Mesenchymal stem cell (in vitro differentiated cells and primary cell): ENCODE data around the gene TTC7B.

Experiments used
- DNase-seq: peaks from one replicate; pipeline ENCODE4 v3.0.0-alpha.2; 2013
- H2AFZ ChIP-seq: one replicate; pipeline ENCODE4 v1.6.1; 2013; ENCODE audit warnings: low read depth, mild to moderate bottlenecking, control low read depth, inconsistent platforms, low read length, moderate library complexity
- H2AK5ac ChIP-seq: 2 replicates; pipeline ENCODE4 v1.6.1; 2013; ENCODE audit warnings: low read length, moderate library complexity, mild to moderate bottlenecking, inconsistent platforms; ENCODE audit not compliant: severe bottlenecking
- H2BK120ac ChIP-seq: one replicate; pipeline ENCODE4 v1.6.1; 2013; ENCODE audit warnings: low read depth, mild to moderate bottlenecking, inconsistent platforms, low read length, moderate library complexity
- H2BK12ac ChIP-seq, 2 experiments: one replicate each; pipeline ENCODE4 v1.6.1; 2013; ENCODE audit warnings: inconsistent platforms in 2 of 2, low read length in 2 of 2, mild to moderate bottlenecking in 2 of 2, moderate library complexity in 2 of 2, control low read depth in 1 of 2
- H2BK15ac ChIP-seq: one replicate; pipeline ENCODE4 v1.6.1; 2013; ENCODE audit warnings: mild to moderate bottlenecking, low read depth, inconsistent platforms; ENCODE audit not compliant: poor library complexity, severe bottlenecking
- H2BK5ac ChIP-seq: 2 replicates; pipeline ENCODE4 v1.6.1; 2013; ENCODE audit warnings: low read depth, mild to moderate bottlenecking, low read length, control low read depth, inconsistent platforms; ENCODE audit not compliant: poor library complexity, severe bottlenecking
- H3K14ac ChIP-seq, 2 experiments: one replicate each; pipeline ENCODE4 v1.6.1; 2013; ENCODE audit warnings: inconsistent platforms in 2 of 2, low read length in 2 of 2, control low read depth in 1 of 2, mild to moderate bottlenecking in 1 of 2, moderate library complexity in 1 of 2
- H3K18ac ChIP-seq, 2 experiments: one replicate each; pipeline ENCODE4 v1.6.1; 2013; ENCODE audit warnings: inconsistent platforms in 2 of 2, low read length in 2 of 2, control low read depth in 1 of 2, low read depth in 1 of 2, mild to moderate bottlenecking in 1 of 2
- H3K23ac ChIP-seq, 2 experiments: one replicate each; pipeline ENCODE4 v1.6.1; 2013; ENCODE audit warnings: inconsistent platforms in 2 of 2, low read length in 2 of 2, mild to moderate bottlenecking in 2 of 2, moderate library complexity in 2 of 2, control low read depth in 1 of 2
- H3K27ac ChIP-seq: 2 replicates; pipeline ENCODE4 v1.5.1; 2013; ENCODE audit warnings: mild to moderate bottlenecking, moderate library complexity, low read length, control low read depth, inconsistent platforms; ENCODE audit not compliant: poor library complexity, severe bottlenecking
- H3K27me3 ChIP-seq, 2 experiments: 2 replicates each; pipeline versions ENCODE4 v1.6.1 to v1.7.0; 2013; ENCODE audit warnings: low read length in 2 of 2, mild to moderate bottlenecking in 2 of 2, moderate library complexity in 2 of 2, control low read depth in 1 of 2, inconsistent platforms in 1 of 2; ENCODE audit not compliant: control insufficient read depth in 1 of 2, insufficient read depth in 1 of 2
- H3K36me3 ChIP-seq, 2 experiments: 2 replicates each; pipeline versions ENCODE4 v1.6.1 to v1.7.0; 2013; ENCODE audit warnings: low read length in 2 of 2, control low read depth in 1 of 2, inconsistent platforms in 1 of 2, low read depth in 1 of 2, mild to moderate bottlenecking in 1 of 2; ENCODE audit not compliant: insufficient read depth in 2 of 2, control insufficient read depth in 1 of 2
- H3K4ac ChIP-seq, 2 experiments: one replicate each; pipeline ENCODE4 v1.6.1; 2013; ENCODE audit warnings: inconsistent platforms in 2 of 2, low read length in 2 of 2, mild to moderate bottlenecking in 2 of 2, moderate library complexity in 2 of 2, control low read depth in 1 of 2, low read depth in 1 of 2
- H3K4me1 ChIP-seq: 2 replicates; pipeline ENCODE4 v1.6.1; 2013; ENCODE audit warnings: low read depth, low read length, control low read depth; ENCODE audit not compliant: control insufficient read depth, insufficient read depth
- H3K4me2 ChIP-seq: 2 replicates; pipeline ENCODE4 v1.6.1; 2013; ENCODE audit warnings: low read length, mild to moderate bottlenecking, inconsistent platforms; ENCODE audit not compliant: poor library complexity, severe bottlenecking
- H3K4me3 ChIP-seq, 2 experiments: 2 replicates each; pipeline versions ENCODE4 v1.5.1 to v1.7.0; 2013; ENCODE audit warnings: low read length in 2 of 2, mild to moderate bottlenecking in 2 of 2, control low read depth in 1 of 2, low read depth in 1 of 2; ENCODE audit not compliant: insufficient read depth in 1 of 2
- H3K79me1 ChIP-seq: replicated peaks from 2 replicates; pipeline ENCODE4 v1.6.1; 2013; ENCODE audit warnings: mild to moderate bottlenecking, control low read depth, low read length, inconsistent platforms; ENCODE audit not compliant: poor library complexity, severe bottlenecking
- H3K9ac ChIP-seq: 2 replicates; pipeline ENCODE4 v1.7.0; 2013; ENCODE audit warnings: mild to moderate bottlenecking, low read length, moderate library complexity
- H3K9me3 ChIP-seq: 2 replicates; pipeline ENCODE4 v1.7.0; 2013; ENCODE audit warnings: mild to moderate bottlenecking, low read length; ENCODE audit not compliant: control insufficient read depth
- H4K8ac ChIP-seq: one replicate; pipeline ENCODE4 v1.6.1; 2013; ENCODE audit warnings: inconsistent platforms, mild to moderate bottlenecking, low read length, moderate library complexity
- H4K91ac ChIP-seq: one replicate; pipeline ENCODE4 v1.6.1; 2013; ENCODE audit warnings: mild to moderate bottlenecking, low read length, inconsistent platforms
- WGBS: methylation state at CpG from one replicate; pipeline ENCODE4 v1.1.7; 2013; ENCODE audit warnings: mixed read lengths; 5-methylcytosine and 5-hydroxymethylcytosine counted together

TTC7B gene

DNA sequence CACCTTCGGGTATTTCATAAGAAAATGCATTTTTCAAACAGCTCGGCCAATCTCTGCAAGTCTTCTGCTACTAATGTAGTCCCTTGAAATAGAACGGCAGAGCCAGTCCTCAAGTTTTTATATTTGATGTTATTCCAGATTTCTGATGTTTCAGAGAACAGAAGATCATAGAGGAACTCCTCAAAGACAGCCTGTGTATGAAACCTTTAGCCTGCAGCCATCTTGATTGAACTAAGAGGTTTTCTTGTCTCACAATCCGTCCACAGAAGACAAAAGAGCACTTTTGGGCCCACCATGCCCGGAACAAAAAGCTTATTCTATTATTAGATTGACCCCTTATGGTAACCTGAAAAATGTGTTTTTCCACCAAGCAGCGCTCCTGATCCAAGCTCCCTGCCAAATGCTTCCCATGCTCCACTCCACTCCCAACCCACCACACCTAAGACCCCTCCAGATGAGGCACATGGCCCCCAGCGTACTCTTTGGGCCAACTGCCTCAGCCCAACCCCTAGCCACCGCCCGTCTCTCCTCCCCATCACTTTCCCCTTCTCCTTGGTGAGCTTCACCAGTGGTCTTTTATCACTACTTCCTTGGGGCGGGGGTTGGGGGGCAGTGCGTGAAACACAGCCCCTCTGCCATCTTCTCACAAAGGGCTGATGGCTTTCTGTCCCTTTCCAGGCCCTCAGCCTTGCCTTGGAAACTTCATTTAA is 243.6 kb downstream of the TTC7B start:
- Histone ChIP-seq H3K23ac (no peak overlapping the region), H2AFZ (no peak overlapping the region), H2BK120ac (no peak overlapping the region), H3K9me3 (no peaks in the 10 kb centered on the region), H4K91ac (no peak overlapping the region), H3K9ac (no peak overlapping the region), H3K36me3 (peaks cover 18 to 21% of the 10 kb centered on the region in 2 experiments), H3K4me2 (no peak overlapping the region), H2BK15ac (no peak overlapping the region), H2BK12ac (no peak overlapping the region), H2BK5ac (no peak overlapping the region), H3K27me3 (no peaks in the 10 kb centered on the region), H3K4me3 (no peak overlapping the region), H2AK5ac (no peak overlapping the region), H3K4me1 (peaks cover 2% of the 10 kb centered on the region), H3K18ac (no peak overlapping the region), H3K14ac (no peak overlapping the region), H3K27ac (no peak overlapping the region), H4K8ac (no peak overlapping the region), H3K4ac (no peak overlapping the region), H3K79me1 (no peaks in the 10 kb centered on the region)
- 99% methylated on average over 11 of the region's 11 CpGs for WGBS
- no peak for DNase-seq

- Histone ChIP-seq H3K27ac (no peak overlapping the region), H2AK5ac (no peak overlapping the region), H3K27me3 (no peaks in the 10 kb centered on the region), H3K4me2 (no peak overlapping the region), H2BK5ac (no peak overlapping the region), H2AFZ (no peak overlapping the region), H4K91ac (no peak overlapping the region), H3K9me3 (no peaks in the 10 kb centered on the region), H4K8ac (no peak overlapping the region), H2BK15ac (no peak overlapping the region), H3K14ac (no peak overlapping the region), H3K9ac (no peak overlapping the region), H3K79me1 (no peaks in the 10 kb centered on the region), H3K36me3 (peaks cover 19 to 24% of the 10 kb centered on the region in 2 experiments), H2BK120ac (no peak overlapping the region), H2BK12ac (no peak overlapping the region), H3K4me1 (peaks cover 2% of the 10 kb centered on the region), H3K4ac (no peak overlapping the region), H3K4me3 (no peak overlapping the region), H3K18ac (no peak overlapping the region), H3K23ac (no peak overlapping the region)
- no peak for DNase-seq
- 97% methylated on average over 13 of the region's 13 CpGs for WGBS
Measured at GRCh38 chr14:90571149-90571947, 244.9 kb downstream of the TTC7B start.

DNA sequence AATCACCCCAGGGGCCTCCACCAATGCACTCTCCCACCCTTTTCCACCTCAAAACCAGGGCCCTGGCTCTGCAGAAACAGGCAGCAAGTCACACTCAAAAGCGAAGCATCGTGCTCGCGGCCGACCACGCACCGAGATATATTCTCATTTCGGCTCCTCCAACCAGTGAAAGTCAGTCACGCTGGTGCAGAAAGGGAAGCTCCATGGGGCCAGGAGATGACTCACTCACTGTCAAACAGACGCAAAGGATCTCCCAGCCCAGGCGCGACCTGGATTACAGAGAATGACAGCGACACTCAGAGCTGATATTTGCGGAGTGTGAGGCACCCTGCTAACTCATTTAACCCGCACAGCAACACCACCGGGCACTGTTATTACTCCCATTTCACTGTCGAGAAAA is 245.8 kb downstream of the TTC7B start:
- Histone ChIP-seq H3K79me1 (no peaks in the 10 kb centered on the region), H3K36me3 (peaks cover 19 to 24% of the 10 kb centered on the region in 2 experiments), H3K27me3 (no peaks in the 10 kb centered on the region), H3K4ac (no peak overlapping the region), H3K14ac (no peak overlapping the region), H3K18ac (no peak overlapping the region), H3K27ac (no peak overlapping the region), H2BK12ac (no peak overlapping the region), H4K91ac (no peak overlapping the region), H3K4me3 (no peak overlapping the region), H2AFZ (no peak overlapping the region), H2AK5ac (no peak overlapping the region), H3K23ac (no peak overlapping the region), H3K9ac (no peak overlapping the region), H3K4me2 (no peak overlapping the region), H4K8ac (no peak overlapping the region), H2BK15ac (no peak overlapping the region), H2BK120ac (no peak overlapping the region), H2BK5ac (no peak overlapping the region), H3K9me3 (no peaks in the 10 kb centered on the region), H3K4me1 (peaks cover 2% of the 10 kb centered on the region)
- no peak for DNase-seq
- WGBS: 88% methylated on average over 17 of the region's 17 CpGs

DNA sequence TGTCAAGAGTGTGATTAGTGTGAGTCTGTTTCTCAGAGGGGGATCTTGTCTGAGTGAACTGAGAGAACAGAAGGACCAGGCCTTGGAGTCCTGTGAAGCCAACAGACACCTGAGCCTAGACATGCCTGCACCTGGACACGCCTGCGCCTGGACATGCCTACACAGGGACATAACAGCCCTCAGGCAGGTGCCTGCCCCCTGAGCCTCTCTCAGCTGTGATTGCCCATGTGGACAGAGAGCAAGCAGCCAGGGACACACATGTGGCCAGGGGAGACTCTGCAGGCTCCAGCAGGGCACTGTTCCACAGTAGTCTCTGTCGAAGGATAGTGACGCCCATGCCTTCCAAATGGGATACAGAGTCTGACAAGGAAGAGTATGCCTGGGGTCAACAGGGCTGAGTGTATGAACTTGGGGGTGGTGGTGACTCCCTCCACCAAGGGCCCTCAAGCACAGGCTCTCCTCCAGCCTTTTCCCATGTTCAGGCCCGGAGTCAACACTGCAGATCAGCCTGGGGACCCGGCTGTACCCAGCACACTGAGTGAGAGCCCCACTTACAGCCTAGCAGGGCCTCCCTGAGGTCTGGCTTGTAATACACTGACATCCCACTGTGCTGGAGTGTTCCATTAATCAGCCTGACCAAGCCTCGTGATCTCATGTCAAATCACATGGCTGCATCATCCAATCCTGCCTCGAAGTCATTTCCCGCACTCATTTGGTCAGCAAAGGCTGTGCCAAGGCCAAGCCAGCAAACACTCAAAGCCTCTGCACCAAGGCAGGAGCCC is 246.4 kb downstream of the TTC7B start:
- Histone ChIP-seq H2AFZ (no peak overlapping the region), H3K4ac (no peak overlapping the region), H3K4me1 (peaks cover 2% of the 10 kb centered on the region), H3K4me3 (no peak overlapping the region), H2BK5ac (no peak overlapping the region), H2BK12ac (no peak overlapping the region), H3K9ac (no peak overlapping the region), H2BK15ac (no peak overlapping the region), H2BK120ac (no peak overlapping the region), H3K23ac (no peak overlapping the region), H3K4me2 (no peak overlapping the region), H3K9me3 (no peaks in the 10 kb centered on the region), H4K91ac (no peak overlapping the region), H4K8ac (no peak overlapping the region), H3K27ac (no peak overlapping the region), H3K14ac (no peak overlapping the region), H3K27me3 (no peaks in the 10 kb centered on the region), H3K79me1 (no peaks in the 10 kb centered on the region), H3K18ac (no peak overlapping the region), H3K36me3 (peaks cover 19 to 24% of the 10 kb centered on the region in 2 experiments), H2AK5ac (no peak overlapping the region)
- DNase-seq: no peak
- 98% methylated on average over 8 of the region's 9 CpGs for WGBS
